Type B pancreatic cell (in vitro differentiated cells): Measurements from ENCODE around the gene AJAP1. TPM values are rescaled to one million over a fixed set of nuclear protein-coding genes. Genes with fewer than 3 reads are reported as not detected.

ENCODE experiments used
- DNase-seq: peaks from one replicate; pipeline ENCODE4 v3.0.0; 2021; ENCODE audit warnings: mixed read lengths; ENCODE audit not compliant: unreplicated experiment; ENCODE audit errors: extremely low spot score
- H3K27ac Mint-ChIP-seq: 2 replicates; pipeline ENCODE4 v1.8.0; 2021; ENCODE audit warnings: mild to moderate bottlenecking, mixed read lengths
- H3K27me3 Mint-ChIP-seq: 2 replicates; pipeline ENCODE4 v1.8.0; 2021; ENCODE audit warnings: mixed read lengths
- H3K36me3 Mint-ChIP-seq: 2 replicates; pipeline ENCODE4 v1.8.0; 2021; ENCODE audit warnings: mixed read lengths
- H3K4me1 Mint-ChIP-seq: one replicate; pipeline ENCODE4 v1.8.0; 2021; ENCODE audit warnings: mixed read lengths; ENCODE audit not compliant: unreplicated experiment
- H3K4me3 Mint-ChIP-seq: 2 replicates; pipeline ENCODE4 v1.8.0; 2021; ENCODE audit warnings: mild to moderate bottlenecking, mixed read lengths
- H3K9me3 Mint-ChIP-seq: 2 replicates; pipeline ENCODE4 v1.8.0; 2021; ENCODE audit warnings: mixed read lengths
- CTCF ChIP-seq: fragments of 200-600 bp; sonication (generic); conservative IDR thresholded peaks from 2 replicates; pipeline ENCODE4 v1.5.0; 2021; ENCODE audit warnings: antibody characterized with exemption, mild to moderate bottlenecking
- total RNA-seq: library from RNA; stranded (reverse); gene quantifications from 2 replicates; pipeline ENCODE4 v1.2.1, GENCODE V29; 2021; ENCODE audit warnings: low replicate concordance

Gene AJAP1
- total RNA-seq, 1 donor from 2014 or later, result 9.5 TPM

DNA sequence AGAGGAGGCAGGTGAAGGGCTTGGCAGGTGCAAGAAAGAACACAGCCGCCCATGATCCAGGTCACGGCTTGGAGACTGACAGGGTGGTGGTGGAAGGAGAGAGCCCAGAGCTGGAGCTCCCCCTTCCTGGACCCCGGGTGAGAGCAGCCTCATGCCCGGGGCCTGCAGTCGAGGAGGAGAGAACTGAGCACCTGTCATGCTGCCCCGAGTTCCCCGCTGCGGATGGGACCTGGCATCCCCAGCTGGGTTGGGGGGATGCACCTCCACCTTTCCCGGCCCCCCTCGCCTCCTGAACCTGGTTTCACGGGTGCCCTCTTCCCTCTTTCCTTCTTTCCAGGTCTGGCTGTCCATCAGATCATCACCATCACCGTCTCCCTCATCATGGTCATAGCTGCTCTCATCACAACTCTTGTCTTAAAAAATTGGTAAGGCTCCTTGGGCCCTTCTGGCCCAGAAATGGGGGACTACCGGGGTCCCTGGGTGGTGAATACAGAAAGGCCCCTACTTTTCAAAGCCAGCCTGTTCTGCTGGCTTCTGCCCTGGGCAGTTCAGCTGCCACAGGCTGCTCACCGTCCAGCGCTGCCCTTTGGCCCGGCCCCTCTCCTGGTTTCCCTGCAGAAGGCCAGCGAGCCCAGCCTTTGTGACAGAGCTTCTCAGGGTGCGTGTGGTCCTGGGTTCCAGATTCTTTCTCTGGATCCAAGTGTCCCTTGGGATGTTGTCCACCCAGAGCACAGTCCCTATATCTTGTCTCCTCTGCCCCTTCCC, 115.3 kb downstream of the AJAP1 start:
- H3K4me3 Mint-ChIP-seq, result no peak overlapping the region
- H3K36me3 Mint-ChIP-seq, result no peaks in the 10 kb centered on the region
- peaks cover 9% of the 10 kb centered on the region for H3K27me3 Mint-ChIP-seq

GRCh38 chr1:4770713-4771112, 116.3 kb downstream of the AJAP1 start:
- H3K4me1 Mint-ChIP-seq, result no peaks in the 10 kb centered on the region
- H3K27me3 Mint-ChIP-seq, result peaks cover 6% of the 10 kb centered on the region
- no peak for DNase-seq
- no peak for TF ChIP-seq CTCF
- H3K27ac Mint-ChIP-seq, result no peak overlapping the region
- no peaks in the 10 kb centered on the region for H3K36me3 Mint-ChIP-seq
- H3K4me3 Mint-ChIP-seq, result no peak overlapping the region
- no peaks in the 10 kb centered on the region for H3K9me3 Mint-ChIP-seq

More for the DNA sequence above, 115.3 kb downstream of the AJAP1 start:
- no peaks in the 10 kb centered on the region for H3K4me1 Mint-ChIP-seq
- no peak for TF ChIP-seq CTCF
- H3K9me3 Mint-ChIP-seq, result no peaks in the 10 kb centered on the region
- DNase-seq, result no peak
- H3K27ac Mint-ChIP-seq, result no peak overlapping the region

DNA sequence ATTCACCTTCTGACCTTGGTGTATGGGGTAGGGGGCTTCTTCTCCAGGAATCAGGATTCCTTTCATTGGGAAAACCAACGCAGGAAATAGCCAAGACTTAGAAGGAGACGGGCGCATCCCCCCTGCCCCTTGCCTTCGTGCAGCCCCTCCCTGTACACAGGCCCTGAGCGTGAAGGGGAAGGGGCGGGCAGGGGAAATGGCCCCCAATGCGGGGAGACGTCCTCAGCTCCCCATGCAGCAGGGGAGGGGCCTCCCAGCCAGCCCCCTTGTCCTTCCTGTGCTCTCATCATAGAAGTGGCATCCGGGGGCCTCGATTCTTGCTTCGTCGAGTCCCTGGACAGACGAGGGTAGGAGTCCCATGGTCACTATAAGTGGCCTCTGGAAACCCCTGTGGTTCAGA, 116.9 kb downstream of the AJAP1 start:
- Mint-ChIP-seq H3K36me3 (no peaks in the 10 kb centered on the region), H3K9me3 (no peaks in the 10 kb centered on the region), H3K27me3 (peaks cover 6% of the 10 kb centered on the region), H3K4me3 (no peak overlapping the region), H3K4me1 (no peaks in the 10 kb centered on the region), H3K27ac (no peak overlapping the region)
- DNase-seq, result no peak
- no peak for TF ChIP-seq CTCF

DNA sequence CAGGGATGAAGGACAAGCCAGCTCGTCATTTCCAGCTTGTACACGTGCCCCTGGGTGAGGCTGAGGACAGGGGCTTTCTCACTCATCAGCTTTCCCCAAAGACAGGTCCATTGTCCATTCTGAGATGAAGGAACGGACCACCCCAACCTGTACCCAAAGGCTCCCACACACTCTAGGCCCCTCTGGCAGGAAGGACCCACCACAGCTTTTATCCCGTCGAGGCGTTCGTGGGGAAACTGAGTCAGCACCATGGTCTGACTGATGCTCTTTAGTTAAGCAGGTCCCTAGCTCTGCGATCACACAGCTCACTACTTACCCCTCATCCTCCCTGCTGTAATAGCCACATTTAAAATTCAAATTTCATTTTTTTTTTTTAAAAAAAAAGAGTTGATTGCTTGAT, 117.3 kb downstream of the AJAP1 start:
- Mint-ChIP-seq H3K4me1 (no peaks in the 10 kb centered on the region), H3K36me3 (no peaks in the 10 kb centered on the region), H3K27ac (no peak overlapping the region), H3K27me3 (peaks cover 6% of the 10 kb centered on the region), H3K9me3 (no peaks in the 10 kb centered on the region), H3K4me3 (no peak overlapping the region)
- TF ChIP-seq CTCF, result no peak
- DNase-seq, result no peak

- Mint-ChIP-seq H3K4me1 (no peaks in the 10 kb centered on the region), H3K36me3 (no peaks in the 10 kb centered on the region), H3K4me3 (no peak overlapping the region), H3K9me3 (no peaks in the 10 kb centered on the region), H3K27me3 (peaks cover 6% of the 10 kb centered on the region), H3K27ac (no peak overlapping the region)
- no peak for DNase-seq
- no peak for TF ChIP-seq CTCF
These were observed 118.0 kb downstream of the AJAP1 start for GRCh38 chr1:4772294-4773010.
